Stimulated activated CD4-positive, alpha-beta T cell treated with anti-CD3 and anti-CD28 coated beads, Interleukin-12 subunit alpha, Interleukin-12 subunit beta, amount 100 ng/mL, for 48 hours (primary cell): Measurements from ENCODE around the gene CORO7.
A peak's percentile ranks its signal among the peaks of the same experiment; 100 is the strongest.

Experiments
- DNase-seq, 3 donors: peaks; one replicate each; pipeline ENCODE4 v3.0.0-alpha.2; 2020; ENCODE audit warnings: low read depth in 2 of 3, low spot score in 1 of 3

CORO7 gene

DNA sequence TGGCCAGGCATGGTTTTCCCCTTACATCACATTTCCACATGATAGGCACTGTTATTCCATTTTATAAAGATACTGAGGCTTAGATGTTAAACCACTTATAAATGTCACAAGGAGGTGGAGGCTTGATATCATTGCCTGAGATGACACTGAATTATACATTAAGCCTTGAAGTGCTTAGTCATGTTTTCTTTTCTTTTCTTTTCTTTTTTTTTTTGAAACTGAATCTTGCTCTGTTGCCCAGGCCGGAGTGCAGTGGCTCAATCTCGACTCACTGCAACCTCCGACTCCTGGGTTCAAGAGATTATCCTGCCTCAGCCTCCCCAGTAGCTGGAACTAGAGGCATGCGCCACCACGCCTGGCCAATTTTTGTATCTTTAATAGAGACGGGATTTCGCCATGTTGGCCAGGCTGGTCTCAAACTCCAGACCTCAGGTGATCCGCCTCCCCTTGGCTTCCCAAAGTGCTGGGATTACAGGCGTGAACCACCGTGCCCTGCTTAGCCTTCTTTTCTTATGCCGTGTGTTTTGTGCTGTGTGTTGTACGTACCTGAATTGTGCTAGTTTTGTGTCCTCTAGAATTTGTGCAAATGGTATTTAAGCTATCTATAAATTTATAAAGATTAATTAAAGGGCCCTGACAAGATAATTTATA is 10.5 kb upstream of the CORO7 start:
- no peak for DNase-seq

DNA sequence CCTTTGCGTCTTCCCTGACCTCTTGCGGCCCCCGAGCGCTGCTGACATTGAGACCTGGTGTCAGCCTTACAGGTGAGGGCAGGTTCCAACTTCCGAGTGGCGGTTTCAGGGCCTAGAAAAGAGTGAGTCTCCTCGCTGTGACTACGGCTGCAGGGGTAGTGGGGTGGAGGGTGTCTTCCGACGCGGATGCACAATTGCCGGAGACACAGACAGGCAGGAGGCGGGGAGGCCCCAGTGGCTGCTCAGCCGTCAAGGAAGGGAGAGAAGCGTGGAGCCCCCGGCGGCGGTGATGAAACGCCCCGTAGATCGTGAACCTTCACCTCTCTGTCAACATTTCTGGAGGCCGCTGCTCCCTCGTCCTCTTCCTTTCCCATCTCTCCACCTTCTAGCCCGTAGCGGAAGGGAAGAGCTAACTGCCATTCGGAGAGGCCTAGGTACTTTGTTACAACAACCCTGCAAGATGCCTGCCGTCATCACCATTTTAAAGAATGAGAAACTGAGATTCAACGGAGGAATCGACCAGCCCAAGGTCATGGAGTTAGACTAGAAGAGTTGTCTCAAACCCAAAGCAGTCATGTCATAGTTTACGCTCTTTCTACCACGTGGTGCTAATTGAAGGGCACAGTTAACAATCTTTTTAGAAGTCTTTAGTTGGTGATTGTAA is 9.8 kb upstream of the CORO7 start:
- peak in 1 of 3 donors; percentile 34 for DNase-seq

DNA sequence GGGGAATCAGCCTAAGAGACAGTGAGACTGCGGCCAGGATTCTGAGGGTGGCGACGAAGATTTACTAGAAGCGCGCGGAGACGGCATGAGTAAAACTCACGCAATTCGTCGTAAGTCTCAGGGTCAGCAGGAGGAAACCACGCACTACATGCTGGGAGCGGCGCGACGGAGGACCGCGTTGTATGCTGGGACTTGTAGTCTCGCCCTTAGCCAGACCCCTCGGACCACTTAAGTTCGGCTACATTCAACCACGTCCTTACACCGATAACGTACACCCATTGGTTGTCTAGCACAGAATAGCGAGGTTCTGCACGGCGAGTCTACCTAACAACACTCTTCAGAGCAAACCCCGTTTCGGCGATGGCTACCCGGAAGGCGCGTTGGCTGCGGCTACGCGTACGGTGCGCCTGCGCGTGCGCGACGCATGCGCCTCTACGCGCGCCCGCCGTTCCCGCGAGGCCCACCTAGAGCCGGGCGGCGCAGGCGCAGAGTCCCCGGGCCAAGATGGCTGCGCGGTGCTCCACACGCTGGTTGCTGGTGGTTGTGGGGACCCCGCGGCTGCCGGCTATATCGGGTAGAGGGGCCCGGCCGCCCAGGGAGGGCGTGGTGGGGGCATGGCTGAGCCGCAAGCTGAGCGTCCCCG is 9.1 kb upstream of the CORO7 start, which contains the start of gene DNAJA3:
Gene DNAJA3 (plus strand): TSS at position 491 of the 643 bp plus-strand sequence. CDS start 14 bp downstream, at position 505.
- peak; percentile 80 to 89 (median 84) for DNase-seq

DNA sequence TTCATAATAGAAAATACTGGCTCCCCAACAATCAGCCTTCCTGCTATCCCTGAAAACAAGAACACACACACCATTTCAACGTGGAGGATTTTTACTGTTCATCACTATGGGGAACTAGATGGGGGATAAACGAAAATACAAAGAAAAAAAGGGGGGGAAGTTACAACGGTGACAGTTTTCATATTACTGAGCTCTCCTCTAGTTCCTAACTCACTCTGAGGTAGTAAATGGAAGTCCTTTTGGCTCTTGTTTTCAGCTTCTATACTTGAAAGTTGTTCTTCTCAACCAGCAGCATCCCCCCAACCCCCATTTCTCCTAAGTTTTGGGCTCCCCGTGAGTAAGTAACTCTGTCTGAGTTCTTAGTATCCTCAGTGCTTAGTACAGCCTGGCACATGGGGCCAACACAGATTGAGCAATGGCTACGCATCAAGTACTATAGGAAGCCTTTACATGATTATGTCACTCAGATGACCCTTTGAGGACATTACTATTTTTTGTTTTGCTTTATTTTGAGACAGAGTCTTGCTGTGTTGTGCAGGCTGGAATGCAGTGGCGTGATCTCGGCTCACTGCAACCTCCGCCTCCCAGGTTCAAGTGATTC is 4.2 kb upstream of the CORO7 start:
- DNase-seq, result no peak

DNA sequence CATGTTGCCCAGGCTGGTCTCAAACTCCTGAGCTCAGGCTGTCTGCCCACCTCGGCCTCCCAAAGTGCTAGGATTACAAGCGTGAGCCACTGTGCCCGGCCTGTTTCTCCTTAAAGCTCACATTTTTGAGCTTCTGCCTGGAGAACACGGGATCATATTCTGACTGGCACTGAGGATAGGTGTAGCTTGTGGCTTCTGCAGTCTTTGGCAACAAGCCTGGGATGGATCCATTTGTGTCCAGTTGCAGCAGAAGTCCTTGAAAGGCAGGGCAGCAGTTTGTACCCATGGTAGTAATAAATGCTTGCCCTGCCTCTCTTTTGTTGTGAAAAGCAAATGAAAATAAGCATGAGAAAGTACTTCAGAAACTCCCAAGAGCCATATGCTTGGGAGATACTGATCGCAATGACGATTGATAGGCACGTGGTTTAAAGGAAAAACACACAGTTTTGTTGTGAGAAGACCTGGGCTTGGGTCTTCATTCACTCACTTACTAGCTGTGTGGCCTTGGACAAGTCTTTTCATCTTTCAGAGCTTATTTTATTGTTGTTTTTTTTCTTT is 3.1 kb upstream of the CORO7 start:
- DNase-seq, result no peak

DNA sequence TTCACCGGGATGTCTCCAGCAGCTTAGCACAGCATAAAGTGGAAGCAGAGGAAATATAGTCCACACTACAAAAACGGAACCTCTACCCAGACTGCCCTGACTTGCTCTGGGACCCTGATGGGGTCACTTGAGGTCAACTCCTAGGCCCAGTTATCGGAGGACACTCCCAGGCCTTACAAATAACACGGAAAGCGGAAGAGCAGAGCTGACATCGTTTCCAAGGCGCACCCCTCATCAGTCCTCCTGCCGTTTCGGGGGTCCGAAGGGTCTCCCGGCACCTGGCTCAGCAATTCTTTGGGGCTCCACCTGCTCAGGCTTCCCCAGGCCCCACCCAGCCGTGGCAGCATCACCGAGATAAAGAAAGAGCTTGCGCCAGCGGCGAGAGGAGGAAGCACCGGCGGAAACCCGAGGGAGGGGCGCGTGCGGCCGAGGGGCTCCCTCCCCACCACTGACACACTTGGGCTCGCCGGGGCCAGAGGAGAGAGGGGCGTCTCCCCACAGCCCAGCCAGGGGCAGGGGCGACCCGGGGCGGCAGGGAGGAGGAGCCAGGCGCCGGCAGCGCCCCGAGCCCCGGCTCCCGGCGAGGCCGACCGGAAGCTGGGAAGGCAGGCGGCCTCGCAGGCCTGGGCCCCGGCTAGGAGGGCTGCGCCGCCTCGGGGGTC is 727 bp downstream of the CORO7 start:
- peak in 2 of 3 donors; percentile 38 to 50 for DNase-seq

DNA sequence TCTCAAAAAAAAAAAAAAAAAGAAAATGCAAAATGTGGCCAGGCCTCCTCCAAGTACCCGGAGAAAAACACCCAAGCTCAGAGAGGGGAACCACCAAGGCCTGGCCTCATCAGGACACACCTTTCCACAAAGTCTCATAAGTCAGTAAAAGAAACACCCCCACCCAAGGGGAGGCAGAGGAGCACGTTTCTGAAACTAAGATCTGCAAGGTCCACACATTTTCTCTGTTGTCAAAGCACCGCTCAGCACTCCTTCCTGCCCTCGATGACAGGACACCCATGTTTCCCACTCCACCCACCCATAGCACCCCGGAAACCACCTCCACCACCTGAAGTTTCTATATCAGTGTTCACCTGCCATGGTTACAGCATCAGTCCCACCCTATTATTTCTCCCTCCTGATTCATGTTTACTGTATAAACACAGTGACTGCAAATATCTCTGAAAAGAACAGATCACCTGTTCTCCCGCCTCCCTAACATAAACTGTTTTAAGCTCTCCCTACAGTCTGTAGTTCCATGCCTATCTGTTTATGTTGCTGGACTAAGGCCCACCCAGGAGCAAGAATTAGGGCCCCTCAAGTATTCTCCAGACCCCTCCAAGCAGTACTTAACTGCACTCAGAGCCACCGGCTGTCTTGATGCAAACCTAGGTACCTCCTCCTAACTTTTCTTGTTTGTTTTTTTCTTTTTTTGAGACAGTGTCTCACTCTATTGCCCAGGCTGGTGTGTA is 2.0 kb downstream of the CORO7 start:
- peak; percentile 76 to 82 (median 81) for DNase-seq

DNA sequence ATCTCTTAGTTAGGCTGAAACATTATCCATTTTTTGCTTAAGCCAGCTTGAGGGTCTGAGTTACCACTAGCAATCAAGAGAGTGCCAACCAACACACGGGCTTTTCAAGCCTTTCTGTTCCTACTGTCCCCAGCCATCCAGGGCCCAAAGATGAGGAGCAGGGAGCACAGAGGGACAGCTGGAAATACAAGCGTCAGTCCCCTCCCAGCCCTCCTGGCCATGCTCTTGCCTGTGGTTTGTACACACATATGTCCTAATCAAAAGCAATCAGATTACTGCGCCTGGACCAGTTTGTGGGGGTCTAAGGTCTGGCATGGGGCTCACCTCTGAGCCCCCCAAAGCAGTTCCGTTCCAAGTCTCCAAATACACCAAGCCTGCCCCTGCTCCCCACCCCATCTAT is 3.5 kb downstream of the CORO7 start:
- no peak for DNase-seq

DNA sequence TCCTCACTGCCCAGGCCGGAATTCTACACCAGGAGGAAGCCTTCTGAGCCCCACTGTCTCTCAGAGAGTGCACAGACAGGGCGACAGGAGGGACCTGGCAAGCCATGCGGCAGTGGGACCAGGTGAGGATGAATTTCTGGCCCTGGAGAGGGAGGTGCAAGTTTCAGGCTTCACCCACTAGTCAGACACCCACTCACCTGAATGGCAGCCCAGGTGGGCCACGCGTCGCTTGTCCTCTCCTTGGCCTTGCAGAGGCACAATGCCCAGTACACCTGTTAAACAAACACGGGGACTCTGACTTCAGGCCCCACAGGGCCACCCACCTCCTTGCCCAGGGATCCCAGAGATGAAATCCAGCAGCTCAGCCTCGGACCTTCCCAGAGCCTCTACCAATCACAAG is 4.2 kb downstream of the CORO7 start:
- DNase-seq, result no peak

DNA sequence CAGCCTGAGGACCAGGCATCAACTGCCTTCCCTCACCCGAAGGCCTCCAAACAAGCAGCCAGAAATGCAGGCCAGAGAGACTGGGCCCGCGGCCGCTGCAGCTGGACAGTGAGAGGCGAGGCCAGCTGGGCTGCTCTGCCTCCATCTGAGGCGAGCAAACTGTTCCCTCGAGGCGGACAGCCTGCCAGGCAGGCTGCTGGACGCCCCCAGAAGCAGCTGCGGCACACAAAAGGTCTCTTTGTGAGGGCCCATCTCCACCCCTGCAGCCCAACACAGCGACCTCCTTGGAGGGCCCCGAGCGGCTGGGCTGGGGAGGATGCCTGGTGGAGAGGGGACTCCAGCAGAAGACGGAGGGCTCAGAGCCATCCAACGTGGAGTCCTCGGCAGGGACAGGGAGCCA is 4.7 kb downstream of the CORO7 start:
- DNase-seq, result no peak

DNA sequence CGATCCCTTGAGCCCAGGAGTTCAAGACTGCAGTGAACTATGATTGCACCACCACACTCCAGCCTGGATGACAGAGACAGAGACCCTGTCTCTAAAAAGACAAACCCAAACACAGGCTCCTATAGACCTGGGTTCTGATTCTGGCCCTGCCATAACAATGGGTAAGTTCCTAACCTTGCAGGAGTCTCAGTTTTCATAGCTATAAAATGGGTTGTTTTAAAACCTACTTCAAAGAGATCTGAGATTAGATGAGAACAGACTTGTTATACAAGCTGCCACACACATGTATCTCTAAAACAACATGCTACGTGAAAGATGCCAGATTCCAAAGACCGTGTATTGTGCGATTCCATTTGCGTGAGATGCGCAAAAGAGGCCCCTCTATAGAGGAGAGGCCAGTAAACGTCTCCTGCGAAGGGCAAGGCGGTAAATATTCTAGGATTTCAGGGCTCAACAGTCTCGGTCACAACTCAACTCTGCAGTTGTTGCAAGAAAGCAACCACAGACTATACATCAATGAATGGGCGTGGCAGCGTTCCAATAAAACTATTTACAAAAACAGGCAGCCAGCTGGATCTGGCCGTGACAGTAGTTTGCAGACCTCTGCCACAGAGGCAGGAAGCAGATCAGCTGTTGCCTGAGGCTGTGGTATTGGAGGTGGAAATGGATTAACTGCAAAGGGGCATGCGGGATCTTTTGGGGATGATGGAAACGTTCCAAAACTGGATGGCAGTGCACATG is 5.9 kb downstream of the CORO7 start:
- DNase-seq, result no peak

DNA sequence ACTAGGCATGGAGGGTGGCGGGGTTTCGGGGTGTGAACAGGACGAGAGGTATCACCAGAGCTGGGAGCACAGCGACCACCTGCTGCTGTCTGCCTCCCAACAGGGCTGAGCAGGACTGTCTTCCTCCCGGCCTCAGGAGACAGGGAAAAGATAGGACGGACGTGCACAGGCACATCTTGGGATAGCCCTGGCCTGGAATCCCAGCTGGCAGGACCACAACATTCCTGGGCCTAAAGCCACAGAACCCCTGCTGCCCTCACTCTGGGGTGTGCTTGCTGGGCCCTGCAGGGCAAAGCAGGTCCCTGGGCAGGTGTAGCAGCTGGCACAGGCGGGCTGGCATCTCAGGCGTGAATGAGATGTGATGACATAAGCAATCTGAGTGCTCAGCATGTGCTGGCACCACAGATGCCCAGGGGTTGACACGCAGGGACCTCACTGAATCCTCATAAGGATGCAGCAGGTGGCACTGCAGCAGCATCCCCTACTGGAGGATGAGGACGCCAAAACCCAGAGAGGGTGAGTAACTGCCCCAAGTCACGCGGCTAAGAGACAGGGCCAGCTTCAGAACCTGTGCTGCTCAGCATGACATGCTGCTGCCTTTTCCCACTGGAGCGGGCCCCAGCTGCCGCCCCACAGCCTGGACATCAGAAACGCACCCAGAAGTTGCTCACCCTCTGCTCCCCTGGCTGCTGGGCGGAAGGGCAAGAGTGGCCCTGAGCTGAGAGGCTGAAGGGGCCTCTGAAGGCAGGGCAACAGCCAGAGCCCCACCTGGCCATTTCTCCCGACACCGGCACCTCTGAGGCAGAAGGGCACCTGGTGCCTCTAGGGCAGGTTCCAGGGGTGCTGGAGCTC is 7.1 kb downstream of the CORO7 start:
- DNase-seq, result no peak

DNA sequence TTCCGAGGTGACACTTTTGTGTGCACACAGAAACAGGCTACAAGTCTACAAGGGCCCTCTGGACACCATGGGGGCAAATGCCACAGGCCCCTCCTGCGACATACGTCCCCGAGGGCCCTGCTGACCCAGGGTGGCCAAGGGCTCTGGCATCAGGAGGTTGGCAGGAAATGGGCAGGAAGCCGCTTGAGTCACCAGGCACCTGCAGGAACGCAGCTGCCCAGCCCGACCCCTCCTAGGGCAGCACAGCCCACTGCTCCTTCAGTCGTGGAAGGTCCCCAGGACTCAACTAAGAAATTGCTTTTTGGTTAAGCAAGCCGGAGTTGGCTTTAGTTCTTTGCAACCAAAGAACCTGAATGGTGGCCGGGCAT is 8.1 kb downstream of the CORO7 start:
- DNase-seq, result no peak

DNA sequence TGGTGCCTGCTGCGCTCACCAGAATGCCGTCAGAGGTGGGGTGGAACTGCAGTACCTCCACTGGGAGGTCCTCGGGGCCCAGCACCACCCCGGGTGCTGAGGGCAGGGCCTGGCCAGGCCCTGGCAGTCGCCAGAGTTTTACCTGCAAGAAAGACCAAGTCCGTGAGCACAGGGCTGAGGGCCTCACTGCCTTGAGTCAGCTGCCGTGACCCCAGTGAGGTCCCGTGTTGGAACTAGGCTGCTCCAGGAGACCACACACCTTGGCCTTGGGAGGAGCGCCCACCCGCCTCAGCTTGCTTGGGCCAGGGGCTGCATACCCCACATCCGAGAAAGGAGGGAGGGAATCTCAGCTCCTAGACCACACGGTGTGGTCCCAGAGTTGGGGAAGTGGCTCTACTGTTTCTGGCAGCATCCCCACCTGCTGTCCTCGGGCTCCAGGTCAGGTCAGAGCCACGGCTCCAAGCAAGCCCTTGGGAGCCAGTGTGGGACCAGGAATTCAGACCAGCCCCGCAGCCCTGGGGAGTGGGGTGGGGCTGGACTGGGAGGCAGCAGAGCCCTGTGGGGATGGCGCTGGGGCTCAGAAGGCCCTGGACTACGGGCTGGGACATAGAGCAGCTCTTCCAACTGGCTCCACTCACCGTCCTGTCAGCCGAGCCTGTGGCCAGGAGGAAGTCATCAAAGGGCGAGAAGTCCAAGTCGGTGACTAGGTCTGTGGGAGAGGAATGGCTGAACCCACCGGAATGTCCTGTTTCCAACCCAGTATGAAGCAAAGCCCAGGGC is 8.7 kb downstream of the CORO7 start:
- DNase-seq, result no peak

DNA sequence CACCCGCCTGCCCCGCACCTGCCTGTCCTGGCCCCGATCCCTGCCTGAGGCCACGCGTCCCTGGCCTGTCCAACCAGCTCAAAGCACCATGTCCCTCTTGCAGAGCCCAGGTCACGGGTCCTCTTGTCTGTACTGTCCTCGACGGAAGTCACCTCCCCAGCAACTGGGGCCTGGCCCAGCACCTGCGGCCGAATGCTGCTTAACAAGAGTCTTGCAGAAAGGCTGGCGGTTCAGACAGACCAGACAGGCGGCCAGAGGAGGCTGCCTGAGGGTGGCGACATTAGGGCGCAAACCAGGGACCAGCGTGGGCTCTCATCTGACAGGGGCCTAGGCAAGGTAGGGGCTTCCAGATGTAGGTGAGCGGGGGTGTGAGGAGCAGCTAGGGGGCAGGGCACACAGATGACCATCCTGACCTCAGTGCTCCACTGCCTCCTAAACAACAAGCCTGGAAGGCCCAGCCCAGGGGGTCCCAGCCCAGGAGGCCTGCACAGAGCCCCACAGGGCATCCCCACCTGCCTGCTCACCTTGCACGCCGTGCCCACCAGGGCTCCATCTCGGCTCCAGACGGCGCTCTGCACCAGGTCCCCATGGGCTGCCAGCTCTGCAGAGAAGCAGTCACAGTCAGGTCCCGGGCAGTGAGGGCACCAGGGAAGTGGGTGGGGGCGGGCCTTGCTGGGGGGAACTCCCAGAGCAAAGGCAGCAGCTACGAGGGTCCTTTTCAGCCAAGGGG is 11.3 kb downstream of the CORO7 start:
- DNase-seq, result no peak

DNA sequence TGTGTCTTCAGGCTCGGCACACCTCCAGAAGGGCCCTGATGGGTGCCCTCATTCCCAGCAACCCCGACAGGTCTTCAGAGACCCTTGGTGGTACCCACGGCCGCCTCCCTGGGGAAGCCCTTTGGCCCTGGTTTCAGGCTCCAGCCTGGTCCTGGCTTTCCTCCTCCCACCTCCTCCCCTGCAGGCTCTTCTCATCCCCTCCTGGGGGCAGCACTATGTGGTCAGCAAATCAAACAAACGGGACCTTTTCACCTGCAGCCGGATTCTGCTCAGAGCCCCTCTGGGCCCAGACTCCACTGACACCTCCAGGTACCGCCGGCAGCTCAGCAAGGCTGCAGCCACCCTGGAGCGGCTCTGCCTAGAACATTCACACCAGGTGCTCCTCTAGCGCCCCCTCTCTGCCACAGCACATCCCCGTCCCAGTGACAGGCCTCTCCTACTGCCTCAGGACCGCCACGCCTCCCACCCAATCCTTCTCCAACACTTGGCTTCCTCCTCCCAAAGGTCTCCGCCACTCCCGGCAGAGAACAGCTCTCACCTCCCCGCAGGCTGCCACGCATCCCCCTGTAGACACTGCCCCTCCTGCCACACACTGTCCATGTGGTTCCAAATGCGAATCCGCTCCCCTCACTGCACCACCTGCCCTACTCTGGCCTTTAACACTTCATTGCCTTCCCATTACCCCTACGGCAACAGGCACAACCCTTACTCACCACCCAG is 12.0 kb downstream of the CORO7 start:
- peak in 2 of 3 donors; percentile 20 to 27 for DNase-seq
